Measurements from ENCODE around the gene SLC25A40.
"Not testable (repeated sequence)": the region's sequence is repeated elsewhere in the genome, so short reads cannot be mapped to it uniquely, and the experiment has no call there.

SLC25A40 gene

DNA sequence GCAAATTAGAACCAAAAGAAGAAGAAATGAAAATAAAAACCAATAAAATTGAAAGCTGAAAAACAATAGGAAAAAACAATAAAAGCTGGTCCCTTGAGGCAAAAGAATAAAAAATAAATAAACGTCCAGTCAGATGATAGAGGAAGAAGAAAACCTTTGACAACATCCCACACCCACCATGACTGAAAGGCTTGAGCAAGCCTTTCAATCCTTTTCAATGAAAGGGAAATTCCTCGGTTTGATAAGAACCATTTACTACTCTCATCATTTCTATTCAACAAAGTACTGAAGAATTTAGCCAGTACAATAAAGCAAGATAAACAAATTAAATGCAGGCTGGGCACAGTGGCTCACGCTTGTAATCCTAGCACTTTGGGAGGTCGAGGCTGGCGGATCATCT lies 3.8 kb downstream of the SLC25A40 start:
- DNase-seq (ENCODE audit: extremely low read depth in 1 of 2, low read depth in 1 of 2): no peak

DNA sequence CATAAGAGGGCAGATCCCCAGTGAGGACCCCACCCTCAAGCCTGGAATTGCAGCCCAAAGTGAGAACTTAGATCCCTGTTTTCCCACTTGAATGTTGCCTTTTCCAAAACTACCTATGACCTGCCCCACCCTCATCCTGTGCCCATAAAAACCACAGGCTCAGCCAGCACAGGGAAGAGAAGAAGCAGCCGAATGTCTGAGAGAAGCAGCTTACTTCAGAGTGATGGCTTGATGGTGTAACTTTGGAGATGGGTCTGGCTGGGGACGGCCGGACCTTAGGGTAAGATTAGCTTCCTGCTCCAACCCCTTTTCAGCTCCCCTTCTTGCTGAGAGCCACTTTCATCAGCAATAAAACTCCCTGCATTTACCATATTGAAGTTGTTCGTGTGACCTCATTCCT lies 5.7 kb downstream of the SLC25A40 start:
- DNase-seq (ENCODE audit: extremely low read depth in 1 of 2, low read depth in 1 of 2): no peak

DNA sequence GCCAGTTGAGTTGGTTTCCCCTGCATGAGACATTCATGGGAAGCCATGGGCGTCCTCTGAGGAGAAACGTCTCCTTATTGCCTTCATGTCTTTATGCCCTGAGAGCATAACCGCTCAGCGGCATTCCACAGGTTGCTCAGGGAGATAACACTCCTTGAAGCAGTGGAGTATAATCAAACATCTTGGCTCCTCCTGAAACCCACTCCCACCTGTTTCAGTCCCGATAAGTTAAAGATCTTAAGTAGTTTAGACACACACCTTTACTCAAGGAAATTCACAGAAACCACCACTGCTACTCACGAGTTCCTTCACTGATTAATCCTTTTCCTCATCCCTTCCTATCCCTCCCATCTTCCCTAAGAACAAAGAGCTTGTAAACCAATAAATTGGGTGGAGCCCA lies 9.6 kb downstream of the SLC25A40 start:
- DNase-seq (ENCODE audit: extremely low read depth in 1 of 2, low read depth in 1 of 2): not testable (repeated sequence)

DNA sequence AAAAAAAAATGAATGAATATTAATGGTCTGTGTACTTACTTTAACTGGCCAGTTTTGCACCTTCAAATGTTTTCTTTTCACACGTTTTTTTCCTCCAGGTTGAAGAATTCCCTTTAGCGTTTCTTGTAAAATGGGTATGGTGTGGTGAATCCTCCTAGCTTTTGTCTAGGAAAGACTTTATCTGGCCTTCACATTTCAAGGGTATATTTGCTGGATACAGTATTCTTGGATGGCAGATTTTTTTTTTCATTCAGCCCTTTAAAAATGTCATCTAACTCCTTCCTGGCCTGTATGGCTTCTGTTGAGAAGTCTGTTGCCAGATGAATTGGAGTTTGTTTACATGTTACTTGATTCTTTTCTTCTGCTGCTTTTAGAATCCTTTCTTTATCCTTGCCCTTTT lies 10.1 kb downstream of the SLC25A40 start:
- no peak for DNase-seq (ENCODE audit: extremely low read depth in 1 of 2, low read depth in 1 of 2)

DNA sequence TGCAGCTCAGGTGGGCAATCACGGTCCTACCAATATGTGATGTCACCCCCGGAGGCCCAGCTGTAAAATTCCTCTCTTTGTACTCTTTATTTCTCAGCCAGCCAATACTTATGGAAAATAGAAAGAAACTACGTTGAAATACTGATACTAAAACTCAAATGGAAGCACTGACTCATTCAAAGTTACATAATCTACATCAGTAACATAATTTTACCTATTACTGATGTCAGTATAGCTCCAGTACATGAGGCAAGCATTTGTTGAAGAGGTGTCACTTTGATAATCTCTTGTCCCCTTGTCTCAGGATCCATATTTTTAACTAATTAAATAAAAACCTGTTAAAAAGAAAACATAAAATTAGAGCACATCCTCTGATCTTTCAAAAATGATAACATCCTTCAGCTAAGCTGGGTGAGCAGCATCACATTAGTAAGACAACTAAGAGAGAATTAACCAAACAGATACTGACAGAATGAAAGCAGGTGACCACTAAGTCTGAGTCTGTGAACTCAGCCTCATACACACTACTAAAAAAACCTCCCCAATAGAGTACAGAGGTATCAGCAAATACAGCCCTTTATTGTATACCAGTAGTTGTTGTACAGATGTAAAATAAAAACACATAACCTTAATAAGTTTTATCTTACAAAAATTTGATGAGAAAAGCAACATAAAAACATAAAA lies 17.6 kb downstream of the SLC25A40 start:
- DNase-seq (ENCODE audit: extremely low read depth in 1 of 2, low read depth in 1 of 2): no peak

DNA sequence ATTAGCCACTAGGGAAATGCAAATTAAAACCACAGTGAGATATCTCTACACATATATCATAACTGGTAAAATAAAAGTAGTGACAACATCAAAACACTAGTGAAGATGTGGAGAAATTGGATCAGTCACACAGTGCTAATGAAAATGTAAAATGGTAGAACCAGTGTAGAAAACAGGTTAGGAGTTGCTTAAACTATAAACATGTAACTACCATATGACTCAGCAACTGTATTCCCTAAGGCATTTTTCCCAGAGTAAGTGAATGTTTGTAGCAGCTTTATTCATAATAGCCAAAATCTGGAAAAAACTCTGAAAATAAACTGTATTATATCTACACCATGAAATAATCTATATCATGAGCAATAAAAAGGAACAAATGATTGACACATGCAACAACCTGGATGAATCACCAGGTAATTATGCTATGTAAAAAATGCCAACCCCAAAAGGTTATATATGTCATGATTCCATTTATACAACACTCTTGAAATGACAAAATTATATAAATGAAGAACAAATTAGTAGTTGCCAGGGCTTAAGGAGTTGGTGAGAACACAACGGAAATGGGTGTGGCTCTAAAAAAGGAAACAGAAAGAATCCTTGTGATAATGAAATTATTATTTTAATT lies 22.8 kb downstream of the SLC25A40 start:
- no peak for DNase-seq (ENCODE audit: extremely low read depth in 1 of 2, low read depth in 1 of 2)

DNA sequence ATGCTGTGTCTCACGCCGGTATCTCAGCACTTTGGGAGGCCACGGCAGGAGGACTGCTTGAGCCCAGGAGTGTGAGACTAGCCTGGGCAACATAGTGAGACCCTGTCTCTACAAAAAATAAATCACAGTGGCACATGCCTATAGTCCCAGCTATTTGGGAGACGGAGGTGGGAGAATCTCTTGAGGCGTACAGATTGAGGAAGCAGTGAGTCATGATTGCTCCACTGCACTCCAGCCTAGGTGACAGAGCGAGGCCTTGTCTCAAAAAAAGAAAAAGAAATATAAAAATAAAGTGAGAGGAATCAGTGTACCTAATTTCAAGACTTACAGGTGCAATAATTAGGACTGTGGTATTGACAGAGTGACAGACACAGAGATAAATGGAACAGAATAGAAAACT lies 23.9 kb downstream of the SLC25A40 start:
- no peak for DNase-seq (ENCODE audit: extremely low read depth in 1 of 2, low read depth in 1 of 2)

DNA sequence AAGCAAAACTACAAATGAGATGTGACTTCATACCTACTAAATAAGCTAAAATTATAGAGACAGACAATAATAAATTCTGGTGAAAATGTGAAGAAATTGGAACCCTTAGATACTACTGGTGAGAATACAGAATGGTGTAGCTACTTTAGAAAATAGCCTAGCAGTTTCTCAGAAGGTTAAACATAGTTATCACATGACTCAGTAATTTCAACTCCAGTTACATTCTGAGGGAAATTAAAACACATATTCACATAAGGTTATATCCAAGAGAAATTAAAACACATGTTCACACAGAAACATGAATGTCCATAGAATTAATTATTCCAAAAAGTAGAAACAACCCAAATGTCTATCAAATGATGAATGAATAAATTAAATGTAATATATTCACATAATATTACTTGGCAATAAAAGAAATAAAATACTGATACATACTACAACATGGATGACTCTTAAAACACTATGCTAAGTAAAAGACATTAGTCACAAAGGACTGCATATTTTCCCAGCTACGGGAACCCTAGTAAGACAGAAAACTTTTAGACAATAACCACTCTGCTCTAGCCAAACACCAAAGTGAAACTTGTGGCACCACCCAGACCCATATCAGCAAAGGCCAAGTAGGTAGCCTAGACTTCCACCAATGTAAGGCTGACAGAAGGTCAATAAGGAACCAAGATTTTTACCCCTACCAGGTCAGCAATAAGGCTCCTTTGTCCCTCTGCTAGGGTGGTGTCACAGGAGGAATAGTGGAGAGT lies 25.1 kb downstream of the SLC25A40 start:
- no peak for DNase-seq (ENCODE audit: extremely low read depth in 1 of 2, low read depth in 1 of 2)

DNA sequence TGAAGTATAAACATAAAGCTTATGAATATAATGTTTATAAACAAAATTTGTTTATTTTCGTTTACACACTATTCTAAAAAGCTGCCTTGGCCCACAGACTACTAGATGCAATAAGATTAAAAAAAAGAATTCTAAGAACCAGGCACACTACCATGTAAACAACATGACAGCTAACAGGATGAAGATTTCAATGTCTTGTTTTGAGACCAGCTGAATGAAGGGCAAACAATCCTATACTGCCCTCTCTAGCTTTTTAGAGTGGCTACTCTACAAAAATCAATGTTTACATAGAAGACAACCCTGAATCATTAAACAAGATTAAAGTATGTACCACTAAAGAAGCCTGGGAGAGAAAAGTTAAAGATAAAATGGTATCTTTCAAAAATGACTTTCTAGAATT lies 38.6 kb downstream of the SLC25A40 start:
- DNase-seq (ENCODE audit: extremely low read depth in 1 of 2, low read depth in 1 of 2): no peak

DNA sequence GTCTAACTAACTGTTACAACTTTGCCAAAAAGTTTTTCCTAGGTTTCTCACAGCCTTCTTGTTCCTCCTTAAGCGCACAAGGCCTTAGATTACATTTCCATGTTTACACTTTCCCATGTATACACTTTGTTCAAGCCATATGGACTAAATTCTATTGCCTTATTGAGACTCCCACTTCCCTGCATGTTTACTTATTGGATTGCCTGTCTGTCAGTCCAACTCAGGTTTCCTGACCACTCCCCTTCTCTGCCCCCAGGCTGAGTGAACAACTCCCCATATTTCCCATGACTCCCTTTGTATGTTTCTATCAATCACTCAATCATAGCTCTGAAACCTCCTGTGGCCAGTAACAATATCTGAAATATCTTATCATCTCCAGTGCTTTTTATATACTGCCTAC lies 43.0 kb downstream of the SLC25A40 start:
- no peak for DNase-seq (ENCODE audit: extremely low read depth in 1 of 2, low read depth in 1 of 2)

DNA sequence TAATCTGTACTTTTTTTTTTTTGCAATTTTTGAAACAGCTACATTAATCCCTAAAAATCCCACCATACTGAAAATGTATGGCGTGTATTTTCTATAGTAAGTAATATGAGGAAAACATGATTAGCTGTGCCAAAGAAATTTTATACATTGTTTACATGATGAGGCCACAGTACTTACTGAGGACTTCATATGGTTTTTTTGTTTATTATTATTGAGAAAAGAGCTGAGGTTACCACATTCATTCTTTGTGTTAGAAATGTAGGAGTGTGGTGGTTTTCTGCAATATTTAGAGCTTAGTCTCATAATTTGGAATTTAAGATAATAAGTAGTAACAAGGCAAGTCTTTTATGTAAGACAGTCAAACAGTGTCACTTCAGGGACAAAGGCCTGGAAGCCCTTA lies 45.1 kb downstream of the SLC25A40 start:
- no peak for DNase-seq (ENCODE audit: extremely low read depth in 1 of 2, low read depth in 1 of 2)

DNA sequence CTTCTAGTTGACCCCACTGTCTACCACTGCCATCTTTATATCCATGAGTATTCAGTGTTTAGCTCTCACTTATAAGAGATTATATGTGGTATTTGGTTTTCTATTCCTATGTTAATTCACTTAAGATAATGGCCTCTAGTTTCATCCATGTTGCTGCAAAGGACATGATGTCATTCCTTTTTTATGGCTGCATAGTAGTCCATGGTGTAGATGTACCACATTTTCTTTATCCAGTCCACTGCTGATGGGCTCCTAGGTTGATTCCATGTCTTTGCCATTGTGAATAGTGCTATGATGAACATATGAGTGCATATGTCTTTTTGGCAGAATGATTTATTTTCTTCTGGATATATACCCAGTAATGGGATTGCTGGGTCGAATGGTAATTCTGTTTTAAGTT lies 47.8 kb downstream of the SLC25A40 start:
- not testable (repeated sequence) for DNase-seq (ENCODE audit: extremely low read depth in 1 of 2, low read depth in 1 of 2)

DNA sequence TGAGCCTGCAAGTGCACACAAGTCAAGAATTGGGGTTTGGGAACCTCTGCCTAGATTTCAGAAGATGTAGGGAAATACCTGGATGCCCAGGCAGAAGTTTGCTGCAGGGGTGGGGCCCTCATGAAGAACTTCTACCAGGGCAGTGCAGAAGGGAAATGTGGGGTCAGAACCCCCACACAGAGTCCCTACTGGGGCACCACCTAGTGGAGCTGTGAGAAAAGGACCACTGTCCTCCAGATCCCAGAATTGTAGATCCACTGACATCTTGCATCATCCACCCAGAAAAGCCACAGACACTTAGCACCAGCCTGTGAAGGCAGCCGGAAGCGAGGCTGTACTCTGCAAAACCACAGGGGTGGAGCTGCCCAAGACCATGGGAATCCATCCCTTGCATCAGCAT lies 50.8 kb downstream of the SLC25A40 start:
- not testable (repeated sequence) for DNase-seq (ENCODE audit: extremely low read depth in 1 of 2, low read depth in 1 of 2)

DNA sequence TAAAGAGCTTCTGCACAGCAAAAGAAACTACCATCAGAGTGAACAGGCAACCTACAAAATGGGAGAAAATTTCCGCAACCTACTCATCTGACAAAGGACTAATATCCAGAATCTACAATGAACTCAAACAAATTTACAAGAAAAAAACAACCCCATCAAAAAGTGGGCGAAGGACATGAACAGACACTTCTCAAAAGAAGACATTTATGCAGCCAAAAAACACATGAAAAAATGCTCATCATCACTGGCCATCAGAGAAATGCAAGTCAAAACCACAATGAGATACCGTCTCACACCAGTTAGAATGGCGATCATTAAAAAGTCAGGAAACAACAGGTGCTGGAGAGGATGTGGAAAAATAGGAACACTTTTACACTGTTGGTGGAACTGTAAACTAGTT lies 54.1 kb downstream of the SLC25A40 start:
- not testable (repeated sequence) for DNase-seq (ENCODE audit: extremely low read depth in 1 of 2, low read depth in 1 of 2)

DNA sequence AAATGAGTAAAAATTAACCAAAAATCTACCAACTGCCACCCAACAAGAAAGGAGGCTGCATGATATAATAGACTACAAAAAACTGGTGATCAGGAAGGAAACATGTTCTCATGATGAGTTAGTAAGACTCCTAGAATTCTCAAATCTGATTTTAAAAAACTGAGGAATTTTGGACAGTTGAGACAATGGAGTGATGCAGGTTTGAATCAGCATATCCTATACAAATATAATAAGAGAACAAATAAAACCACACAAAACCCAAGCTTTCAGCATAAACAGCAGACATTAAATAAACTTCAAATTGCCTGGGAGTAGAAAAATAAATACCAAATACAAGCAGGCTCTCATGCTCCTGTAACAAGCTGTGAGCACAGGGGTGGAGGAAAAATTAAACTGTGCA lies 57.8 kb downstream of the SLC25A40 start:
- DNase-seq (ENCODE audit: extremely low read depth in 1 of 2, low read depth in 1 of 2): no peak

DNA sequence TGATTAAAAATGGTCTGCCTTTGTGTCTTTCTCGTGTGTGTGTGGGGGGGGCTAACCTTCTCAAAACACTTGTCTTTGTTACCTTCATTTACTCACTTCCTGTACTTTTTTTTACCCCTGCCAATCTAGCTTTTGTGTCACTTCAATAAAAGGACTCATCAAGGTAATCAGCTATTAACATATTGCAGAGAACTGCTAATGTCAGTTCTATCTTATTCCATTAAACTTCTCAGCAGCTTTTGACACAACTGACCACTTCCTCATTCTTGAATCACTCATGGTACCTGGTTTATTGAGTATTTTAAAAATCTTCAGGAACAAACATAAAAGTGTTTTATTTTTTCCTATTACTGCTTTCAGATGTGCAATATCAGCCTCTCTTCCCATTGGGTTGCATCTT lies 59.8 kb downstream of the SLC25A40 start:
- no peak for DNase-seq (ENCODE audit: extremely low read depth in 1 of 2, low read depth in 1 of 2)

DNA sequence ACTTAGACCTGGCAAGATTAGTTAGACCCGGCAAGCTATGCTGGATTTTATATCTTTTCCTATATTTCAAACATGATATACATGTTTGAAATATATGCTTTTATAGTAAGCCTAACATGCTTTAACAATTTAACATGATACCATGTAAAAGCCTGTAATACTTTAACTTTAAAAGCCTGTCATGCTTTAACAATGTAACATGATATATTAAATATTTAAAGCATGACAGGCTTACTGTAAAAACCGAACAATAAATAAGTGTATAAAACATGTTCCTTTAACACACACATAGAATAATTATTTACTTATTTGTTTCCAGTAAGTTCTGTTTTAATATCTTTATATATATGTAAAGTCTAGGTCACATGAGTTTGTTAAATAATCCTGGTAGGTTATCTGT lies 65.4 kb downstream of the SLC25A40 start:
- DNase-seq (ENCODE audit: extremely low read depth in 1 of 2, low read depth in 1 of 2): no peak

DNA sequence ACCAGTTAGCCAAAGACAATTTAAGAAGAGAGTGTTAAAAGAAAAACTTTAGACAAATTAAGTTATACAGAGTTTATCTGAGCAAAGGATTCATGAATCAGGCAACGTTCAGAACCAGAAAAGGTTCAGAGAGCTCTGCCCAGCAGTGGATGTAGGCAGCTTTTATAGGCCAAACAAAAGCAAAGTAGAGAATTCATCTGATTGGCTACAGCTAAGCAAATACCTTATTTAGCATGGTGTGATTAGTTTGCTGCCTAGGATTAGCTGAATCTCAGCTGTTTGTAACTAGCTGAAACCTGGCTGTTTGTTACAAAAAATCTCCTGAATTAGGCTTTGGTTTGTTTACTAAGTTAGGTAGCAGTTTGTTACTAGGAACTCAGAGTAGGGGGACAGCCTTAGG lies 66.0 kb downstream of the SLC25A40 start:
- DNase-seq (ENCODE audit: extremely low read depth in 1 of 2, low read depth in 1 of 2): no peak

DNA sequence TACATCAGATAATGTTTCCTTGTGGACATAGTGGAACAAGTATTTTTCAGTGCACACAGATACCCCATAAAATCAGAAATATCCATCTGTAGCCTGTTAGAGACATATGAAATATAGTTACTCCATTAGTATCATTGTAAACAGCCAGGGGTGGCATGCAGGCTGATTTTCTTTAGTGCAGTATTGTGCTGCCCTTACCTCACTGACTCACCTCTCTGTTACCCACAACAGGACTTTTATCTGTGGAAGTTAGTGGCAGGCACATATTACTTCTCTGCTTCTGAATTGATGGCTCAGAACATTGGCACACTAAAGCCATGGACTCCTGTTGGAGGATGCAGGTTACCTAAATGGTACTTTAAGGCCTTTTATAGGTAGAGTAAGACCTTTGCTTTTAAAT lies 70.0 kb downstream of the SLC25A40 start:
- no peak for DNase-seq (ENCODE audit: extremely low read depth in 1 of 2, low read depth in 1 of 2)

DNA sequence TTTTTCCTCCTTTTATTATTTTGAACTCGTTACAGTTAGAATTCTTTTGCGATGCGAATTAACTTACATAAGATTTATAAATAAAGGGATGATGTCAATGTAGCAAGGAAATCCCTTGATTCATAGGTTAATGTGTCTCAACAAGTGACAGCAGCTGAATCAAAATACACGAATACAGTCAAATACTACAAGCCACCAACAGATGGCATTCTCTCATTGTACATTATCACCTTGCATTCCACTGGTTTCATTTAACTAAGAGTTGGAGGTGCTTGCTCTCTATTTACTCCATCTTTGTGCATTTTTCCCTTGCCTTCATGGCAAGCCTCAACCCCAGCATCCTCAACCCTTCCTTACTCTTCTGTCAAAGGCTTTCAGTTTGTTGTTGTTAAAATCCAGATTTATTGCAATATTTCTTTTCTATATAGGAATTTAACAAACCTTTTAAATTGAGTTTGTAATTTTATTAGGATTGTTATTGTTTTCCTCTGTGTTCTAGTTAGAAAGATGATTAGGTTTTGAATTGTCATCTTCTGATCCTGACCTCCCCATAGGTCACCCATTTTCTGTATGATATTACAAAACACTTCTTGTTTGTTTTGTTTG lies 78.3 kb downstream of the SLC25A40 start:
- DNase-seq (ENCODE audit: extremely low read depth in 1 of 2, low read depth in 1 of 2): no peak

DNA sequence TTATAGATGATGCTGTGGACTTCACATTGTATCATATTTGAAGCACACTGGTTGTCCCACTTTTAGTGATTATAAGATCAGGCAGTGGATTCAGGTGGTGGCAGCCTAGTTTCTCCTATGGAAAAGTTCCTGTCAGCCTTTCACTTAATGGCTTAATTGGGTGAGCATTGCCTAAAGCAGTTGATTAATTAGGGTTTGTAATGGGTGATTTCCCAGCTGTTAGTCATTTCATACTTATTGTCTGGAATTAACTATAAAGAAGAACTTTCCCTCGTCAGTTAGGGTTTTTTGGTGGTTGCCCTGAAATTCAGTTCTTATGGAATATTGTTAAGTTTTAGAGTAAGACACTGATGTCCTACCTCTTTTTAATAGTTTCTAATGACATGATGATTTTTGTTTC lies 78.8 kb downstream of the SLC25A40 start:
- no peak for DNase-seq (ENCODE audit: extremely low read depth in 1 of 2, low read depth in 1 of 2)
